ENCODE data around the gene RBM28.
"Not testable (repeated sequence)": the region's sequence is repeated elsewhere in the genome, so short reads cannot be mapped to it uniquely, and the experiment has no call there.

Gene RBM28

DNA sequence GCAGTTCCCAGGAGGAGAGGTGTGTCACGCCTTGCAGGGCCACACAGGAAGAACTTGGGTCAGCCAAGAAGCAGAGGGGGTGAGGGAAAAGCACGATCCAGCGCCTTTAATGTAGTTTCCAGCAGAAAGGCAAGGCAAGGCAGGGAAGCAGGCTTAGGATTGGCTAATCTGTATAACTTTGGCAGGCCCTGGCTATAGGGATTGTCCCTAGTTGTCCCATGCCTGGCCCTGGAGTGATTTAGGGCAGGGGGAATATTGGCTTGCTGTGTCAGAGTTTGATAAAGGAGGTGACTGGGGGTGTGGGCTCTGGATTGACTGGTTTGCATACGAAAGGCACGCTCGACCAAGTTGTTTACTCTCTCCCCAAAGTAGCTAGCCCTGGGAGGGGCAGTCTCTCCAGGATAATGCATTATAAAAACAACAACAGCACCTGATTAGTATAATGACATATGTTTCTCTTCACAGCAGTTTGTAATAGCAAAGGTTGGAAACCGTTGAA lies 44.5 kb downstream of the RBM28 start:
- Histone ChIP-seq H4K8ac (ENCODE audit: low read depth, low read length) (no peak overlapping the region), H3K4me1 (ENCODE audit: control insufficient read depth, low read depth, low read length) (peaks cover 2% of the 10 kb centered on the region), H3K4me2 (ENCODE audit: low read length) (no peak overlapping the region), H3K23ac (ENCODE audit: low read length) (no peak overlapping the region), H3K27ac (ENCODE audit: low read depth, low read length) (no peak overlapping the region), H2BK5ac (ENCODE audit: low read length) (no peak overlapping the region), H3K79me1 (ENCODE audit: low read length) (no peaks in the 10 kb centered on the region), H3K18ac (ENCODE audit: low read length) (no peak overlapping the region), H3K4me3 (ENCODE audit: low read length) (no peak overlapping the region), H3K56ac (ENCODE audit: low read length) (no peak overlapping the region), H2AK5ac (ENCODE audit: low read length) (no peak overlapping the region), H2BK120ac (ENCODE audit: low read depth, low read length) (no peak overlapping the region), H4K5ac (ENCODE audit: low read length) (no peak overlapping the region), H2BK15ac (replicated peaks; ENCODE audit: low read depth) (no peak overlapping the region), H3K4ac (ENCODE audit: low read depth, low read length) (no peak overlapping the region), H3K79me2 (ENCODE audit: control insufficient read depth, insufficient read depth, low read length) (no peaks in the 10 kb centered on the region), H3K36me3 (ENCODE audit: control insufficient read depth, insufficient read depth, low read length) (no peaks in the 10 kb centered on the region), H3K27me3 (ENCODE audit: insufficient read depth, low read length, poor library complexity) (no peaks in the 10 kb centered on the region), H3K9ac (ENCODE audit: low read length) (no peak overlapping the region)
- peak; percentile 37 for DNase-seq
- no CpG with 5 or more reads among the region's 7 CpGs for WGBS (ENCODE audit: extremely low coverage, insufficient coverage, low lambda C conversion rate)

DNA sequence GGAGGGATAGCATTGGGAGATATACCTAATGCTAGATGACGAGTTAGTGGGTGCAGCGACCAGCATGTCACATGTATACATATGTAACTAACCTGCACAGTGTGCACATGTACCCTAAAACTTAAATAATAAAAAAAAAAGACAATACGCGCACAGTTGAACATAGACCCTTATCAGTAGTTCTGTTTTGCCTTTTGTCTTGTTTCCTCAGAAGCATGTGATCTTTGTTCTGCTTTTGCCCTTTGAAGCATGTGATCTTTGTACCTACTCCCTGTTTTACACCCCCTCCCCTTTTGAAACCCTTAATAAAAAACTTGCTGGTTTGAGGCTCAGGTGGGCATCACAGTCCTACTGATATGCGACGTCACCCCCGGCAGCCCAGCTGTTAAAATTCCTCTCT lies 45.7 kb downstream of the RBM28 start:
- no CpG with 5 or more reads among the region's 7 CpGs for WGBS (ENCODE audit: extremely low coverage, insufficient coverage, low lambda C conversion rate)
- H4K8ac ChIP-seq (ENCODE audit: low read depth, low read length); H3K27me3 ChIP-seq (ENCODE audit: insufficient read depth, low read length, poor library complexity); H3K36me3 ChIP-seq (ENCODE audit: control insufficient read depth, insufficient read depth, low read length); H3K56ac ChIP-seq (ENCODE audit: low read length); H3K23ac ChIP-seq (ENCODE audit: low read length); H2BK120ac ChIP-seq (ENCODE audit: low read depth, low read length); H2BK15ac ChIP-seq (replicated peaks; ENCODE audit: low read depth); H3K4me3 ChIP-seq (ENCODE audit: low read length); H3K79me2 ChIP-seq (ENCODE audit: control insufficient read depth, insufficient read depth, low read length); H4K5ac ChIP-seq (ENCODE audit: low read length); H3K27ac ChIP-seq (ENCODE audit: low read depth, low read length); H3K4ac ChIP-seq (ENCODE audit: low read depth, low read length); H2BK5ac ChIP-seq (ENCODE audit: low read length); H2AK5ac ChIP-seq (ENCODE audit: low read length); H3K18ac ChIP-seq (ENCODE audit: low read length); H3K4me1 ChIP-seq (ENCODE audit: control insufficient read depth, low read depth, low read length); H3K9ac ChIP-seq (ENCODE audit: low read length); DNase-seq; H3K79me1 ChIP-seq (ENCODE audit: low read length); H3K4me2 ChIP-seq (ENCODE audit: low read length): not testable (repeated sequence)

- H3K9ac ChIP-seq (ENCODE audit: low read length): no peak overlapping the region
- no peak overlapping the region for H2BK15ac ChIP-seq (replicated peaks; ENCODE audit: low read depth)
- H4K5ac ChIP-seq (ENCODE audit: low read length): no peak overlapping the region
- no peak overlapping the region for H3K27ac ChIP-seq (ENCODE audit: low read depth, low read length)
- H2BK5ac ChIP-seq (ENCODE audit: low read length): no peak overlapping the region
- no CpG with 5 or more reads among the region's 4 CpGs for WGBS (ENCODE audit: extremely low coverage, insufficient coverage, low lambda C conversion rate)
- no peaks in the 10 kb centered on the region for H3K79me1 ChIP-seq (ENCODE audit: low read length)
- no peak overlapping the region for H3K18ac ChIP-seq (ENCODE audit: low read length)
- H3K4me3 ChIP-seq (ENCODE audit: low read length): no peak overlapping the region
- H2BK120ac ChIP-seq (ENCODE audit: low read depth, low read length): no peak overlapping the region
- H3K27me3 ChIP-seq (ENCODE audit: insufficient read depth, low read length, poor library complexity): no peaks in the 10 kb centered on the region
- no peak overlapping the region for H3K23ac ChIP-seq (ENCODE audit: low read length)
- no peak overlapping the region for H3K56ac ChIP-seq (ENCODE audit: low read length)
- no peaks in the 10 kb centered on the region for H3K4me1 ChIP-seq (ENCODE audit: control insufficient read depth, low read depth, low read length)
- H4K8ac ChIP-seq (ENCODE audit: low read depth, low read length): no peak overlapping the region
- H3K4me2 ChIP-seq (ENCODE audit: low read length): no peak overlapping the region
- H3K36me3 ChIP-seq (ENCODE audit: control insufficient read depth, insufficient read depth, low read length): no peaks in the 10 kb centered on the region
- no peak overlapping the region for H2AK5ac ChIP-seq (ENCODE audit: low read length)
- DNase-seq: no peak
- H3K4ac ChIP-seq (ENCODE audit: low read depth, low read length): no peak overlapping the region
- no peaks in the 10 kb centered on the region for H3K79me2 ChIP-seq (ENCODE audit: control insufficient read depth, insufficient read depth, low read length)
Observed at GRCh38 chr7:128287556-128287955, 56.2 kb downstream of the RBM28 start.

DNA sequence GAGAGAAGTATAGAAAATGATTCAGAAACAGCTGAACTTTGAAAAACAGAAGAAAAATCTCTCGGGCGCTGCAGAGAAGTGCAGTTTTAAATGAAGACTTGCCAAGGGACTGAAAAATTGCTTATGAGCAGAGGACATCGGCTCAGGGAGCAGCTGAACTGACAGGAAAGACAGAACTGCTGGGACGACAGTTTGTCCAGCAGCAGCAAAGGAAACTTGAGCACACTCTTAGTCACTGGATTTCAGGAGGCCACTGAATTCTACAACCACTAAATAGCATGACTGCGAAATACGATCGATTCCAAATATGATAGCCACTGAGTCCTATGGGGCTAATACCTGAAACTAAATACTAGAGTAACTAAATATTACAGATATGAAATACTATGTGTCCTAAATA lies 59.6 kb downstream of the RBM28 start:
- H3K23ac ChIP-seq (ENCODE audit: low read length): no peak overlapping the region
- no peak overlapping the region for H2AK5ac ChIP-seq (ENCODE audit: low read length)
- H4K8ac ChIP-seq (ENCODE audit: low read depth, low read length): no peak overlapping the region
- no peak overlapping the region for H2BK5ac ChIP-seq (ENCODE audit: low read length)
- no peak overlapping the region for H3K27ac ChIP-seq (ENCODE audit: low read depth, low read length)
- H4K5ac ChIP-seq (ENCODE audit: low read length): no peak overlapping the region
- no peaks in the 10 kb centered on the region for H3K36me3 ChIP-seq (ENCODE audit: control insufficient read depth, insufficient read depth, low read length)
- no peak overlapping the region for H2BK15ac ChIP-seq (replicated peaks; ENCODE audit: low read depth)
- no peak overlapping the region for H3K4ac ChIP-seq (ENCODE audit: low read depth, low read length)
- H3K18ac ChIP-seq (ENCODE audit: low read length): no peak overlapping the region
- no peak overlapping the region for H2BK120ac ChIP-seq (ENCODE audit: low read depth, low read length)
- DNase-seq: no peak
- H3K79me2 ChIP-seq (ENCODE audit: control insufficient read depth, insufficient read depth, low read length): no peaks in the 10 kb centered on the region
- no peak overlapping the region for H3K56ac ChIP-seq (ENCODE audit: low read length)
- no CpG with 5 or more reads among the region's 7 CpGs for WGBS (ENCODE audit: extremely low coverage, insufficient coverage, low lambda C conversion rate)
- no peak overlapping the region for H3K4me3 ChIP-seq (ENCODE audit: low read length)
- no peak overlapping the region for H3K9ac ChIP-seq (ENCODE audit: low read length)
- H3K27me3 ChIP-seq (ENCODE audit: insufficient read depth, low read length, poor library complexity): no peaks in the 10 kb centered on the region
- H3K4me2 ChIP-seq (ENCODE audit: low read length): no peak overlapping the region
- H3K4me1 ChIP-seq (ENCODE audit: control insufficient read depth, low read depth, low read length): no peaks in the 10 kb centered on the region
- no peaks in the 10 kb centered on the region for H3K79me1 ChIP-seq (ENCODE audit: low read length)

GRCh38 chr7:128281605-128282380 lies 61.9 kb downstream of the RBM28 start:
- no peaks in the 10 kb centered on the region for H3K27me3 ChIP-seq (ENCODE audit: insufficient read depth, low read length, poor library complexity)
- H2AK5ac ChIP-seq (ENCODE audit: low read length): no peak overlapping the region
- no peaks in the 10 kb centered on the region for H3K79me2 ChIP-seq (ENCODE audit: control insufficient read depth, insufficient read depth, low read length)
- no peaks in the 10 kb centered on the region for H3K79me1 ChIP-seq (ENCODE audit: low read length)
- H4K5ac ChIP-seq (ENCODE audit: low read length): no peak overlapping the region
- no peak overlapping the region for H2BK5ac ChIP-seq (ENCODE audit: low read length)
- H2BK120ac ChIP-seq (ENCODE audit: low read depth, low read length): no peak overlapping the region
- no peak overlapping the region for H2BK15ac ChIP-seq (replicated peaks; ENCODE audit: low read depth)
- no peak overlapping the region for H4K8ac ChIP-seq (ENCODE audit: low read depth, low read length)
- H3K4me3 ChIP-seq (ENCODE audit: low read length): no peak overlapping the region
- no peak overlapping the region for H3K9ac ChIP-seq (ENCODE audit: low read length)
- H3K56ac ChIP-seq (ENCODE audit: low read length): no peak overlapping the region
- H3K36me3 ChIP-seq (ENCODE audit: control insufficient read depth, insufficient read depth, low read length): no peaks in the 10 kb centered on the region
- no peak overlapping the region for H3K27ac ChIP-seq (ENCODE audit: low read depth, low read length)
- no peak overlapping the region for H3K23ac ChIP-seq (ENCODE audit: low read length)
- no CpG with 5 or more reads among the region's 4 CpGs for WGBS (ENCODE audit: extremely low coverage, insufficient coverage, low lambda C conversion rate)
- H3K4me2 ChIP-seq (ENCODE audit: low read length): no peak overlapping the region
- no peak for DNase-seq
- no peaks in the 10 kb centered on the region for H3K4me1 ChIP-seq (ENCODE audit: control insufficient read depth, low read depth, low read length)
- H3K18ac ChIP-seq (ENCODE audit: low read length): no peak overlapping the region
- no peak overlapping the region for H3K4ac ChIP-seq (ENCODE audit: low read depth, low read length)

DNA sequence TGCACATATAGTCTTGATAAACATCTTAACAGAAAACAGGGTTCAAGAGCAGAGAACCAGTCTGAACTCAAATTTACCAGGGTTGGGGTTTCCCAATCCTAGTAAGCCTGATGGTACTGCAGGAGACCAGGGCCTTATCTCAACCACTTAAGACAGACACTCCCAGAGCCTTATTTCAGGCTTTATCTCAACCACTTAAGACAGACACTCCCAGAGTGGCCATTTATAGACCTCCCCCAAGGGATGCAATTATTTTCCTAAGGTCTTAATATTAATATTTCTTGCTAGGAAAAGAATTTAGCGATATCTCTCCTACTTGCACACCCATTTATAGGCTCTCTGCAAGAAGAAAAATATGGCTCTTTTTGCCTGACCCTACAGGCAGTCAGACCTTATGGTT lies 63.3 kb downstream of the RBM28 start:
- not testable (repeated sequence) for H3K4me1 ChIP-seq (ENCODE audit: control insufficient read depth, low read depth, low read length); H4K8ac ChIP-seq (ENCODE audit: low read depth, low read length); H3K4me3 ChIP-seq (ENCODE audit: low read length); H3K27ac ChIP-seq (ENCODE audit: low read depth, low read length); H3K18ac ChIP-seq (ENCODE audit: low read length); H2AK5ac ChIP-seq (ENCODE audit: low read length); H3K79me1 ChIP-seq (ENCODE audit: low read length); H3K56ac ChIP-seq (ENCODE audit: low read length); H3K23ac ChIP-seq (ENCODE audit: low read length); H2BK120ac ChIP-seq (ENCODE audit: low read depth, low read length); H2BK5ac ChIP-seq (ENCODE audit: low read length); H4K5ac ChIP-seq (ENCODE audit: low read length); DNase-seq; H3K4me2 ChIP-seq (ENCODE audit: low read length); H3K27me3 ChIP-seq (ENCODE audit: insufficient read depth, low read length, poor library complexity); H3K79me2 ChIP-seq (ENCODE audit: control insufficient read depth, insufficient read depth, low read length); H3K9ac ChIP-seq (ENCODE audit: low read length); H3K36me3 ChIP-seq (ENCODE audit: control insufficient read depth, insufficient read depth, low read length); H3K4ac ChIP-seq (ENCODE audit: low read depth, low read length); H2BK15ac ChIP-seq (replicated peaks; ENCODE audit: low read depth)
- WGBS (ENCODE audit: extremely low coverage, insufficient coverage, low lambda C conversion rate): no CpG with 5 or more reads among the region's 1 CpG
